HG03439 (cell line): ENCODE measurements around the gene MCEMP1.

ENCODE experiments used
- ATAC-seq: cut with Tn5 transposase; IDR thresholded peaks from one replicate; pipeline ENCODE4 v1.9.1; 2021; ENCODE audit warnings: mild to moderate bottlenecking, moderate library complexity; ENCODE audit not compliant: unreplicated experiment

The MCEMP1 gene

GRCh38 chr19:7692417-7693088 lies 15.7 kb downstream of the MCEMP1 start:
- no peak for ATAC-seq

GRCh38 chr19:7694499-7694898 lies 17.6 kb downstream of the MCEMP1 start:
- ATAC-seq, result no peak

- ATAC-seq, result no peak
These were observed 20.9 kb downstream of the MCEMP1 start for GRCh38 chr19:7697721-7698287.

- ATAC-seq, result no peak
These were observed 21.7 kb downstream of the MCEMP1 start for GRCh38 chr19:7698583-7698982.

GRCh38 chr19:7699003-7699402 lies 22.1 kb downstream of the MCEMP1 start:
- ATAC-seq, result no peak

GRCh38 chr19:7699417-7700401 lies 22.8 kb downstream of the MCEMP1 start:
- ATAC-seq, result no peak

- ATAC-seq, result no peak
These were observed 24.3 kb downstream of the MCEMP1 start for GRCh38 chr19:7701049-7701653.

- ATAC-seq, result peak; percentile 41
These were observed 25.0 kb downstream of the MCEMP1 start, which contains the start of gene FCER2 for GRCh38 chr19:7701654-7702457. Gene FCER2 (minus strand): TSS chr19:7702131. CDS start chr19:7699760, 2,371 bp downstream.

GRCh38 chr19:7703332-7703731 lies 26.4 kb downstream of the MCEMP1 start:
- ATAC-seq, result no peak

- ATAC-seq, result no peak
These were observed 27.6 kb downstream of the MCEMP1 start for GRCh38 chr19:7704280-7705060.

GRCh38 chr19:7705387-7706187 lies 28.7 kb downstream of the MCEMP1 start:
- peak; percentile 49 for ATAC-seq

- ATAC-seq, result no peak
These were observed 29.5 kb downstream of the MCEMP1 start for GRCh38 chr19:7706188-7706954.

GRCh38 chr19:7706955-7707456 lies 30.1 kb downstream of the MCEMP1 start:
- no peak for ATAC-seq

- ATAC-seq, result no peak
These were observed 33.1 kb downstream of the MCEMP1 start for GRCh38 chr19:7709932-7710460.

- ATAC-seq, result no peak
These were observed 33.7 kb downstream of the MCEMP1 start for GRCh38 chr19:7710616-7711015.

- ATAC-seq, result no peak
These were observed 38.8 kb downstream of the MCEMP1 start for GRCh38 chr19:7715671-7716070.

GRCh38 chr19:7716762-7717161 lies 39.9 kb downstream of the MCEMP1 start:
- ATAC-seq, result no peak
